GM23338 (cell line): Measurements from ENCODE around the gene NELFA. TPM values are rescaled to one million over a fixed set of nuclear protein-coding genes. Genes with fewer than 3 reads are reported as not detected.

Experiments
- CREB1 ChIP-seq: fragments of 250-450 bp; sonication (Bioruptor Pico); IDR thresholded peaks from 2 replicates; pipeline ENCODE4 v1.5.0; 2020; ENCODE audit warnings: low read depth, mild to moderate bottlenecking, moderate library complexity
- CTCF ChIP-seq, 2 experiments: fragments of 200-600 bp in 1 of 2; sonication (generic) in 1 of 2; conservative IDR thresholded peaks; 2 replicates each; pipeline versions ENCODE4 v1.5.1 to v1.6.1; 2016 to 2017; ENCODE audit warnings: antibody characterized with exemption in 2 of 2, low read depth in 2 of 2, mild to moderate bottlenecking in 2 of 2, moderate library complexity in 1 of 2
- EZH2 ChIP-seq: fragments of 200-600 bp; sonication (generic); IDR thresholded peaks from one replicate; pipeline ENCODE4 v1.8.0; 2017; ENCODE audit warnings: antibody characterized with exemption, mild to moderate bottlenecking, low read depth; ENCODE audit not compliant: unreplicated experiment
- EZH2phosphoT487 ChIP-seq: fragments of 200-600 bp; sonication (generic); IDR thresholded peaks from one replicate; pipeline ENCODE4 v1.8.1; 2018; ENCODE audit warnings: antibody characterized with exemption; ENCODE audit not compliant: unreplicated experiment
- JUNB ChIP-seq: IDR thresholded peaks from one replicate; pipeline ENCODE4 v1.6.1; 2016; ENCODE audit warnings: antibody characterized with exemption; ENCODE audit not compliant: unreplicated experiment
- NANOG ChIP-seq: IDR thresholded peaks from 2 replicates; pipeline ENCODE4 v1.6.1; 2016; ENCODE audit warnings: antibody characterized with exemption, borderline replicate concordance
- POLR2AphosphoS5 ChIP-seq: IDR thresholded peaks from 2 replicates; pipeline ENCODE4 v1.6.1; 2016; ENCODE audit warnings: antibody characterized with exemption, low read depth
- STAT1 ChIP-seq: IDR thresholded peaks from one replicate; pipeline ENCODE4 v1.6.1; 2016; ENCODE audit warnings: antibody characterized with exemption; ENCODE audit not compliant: unreplicated experiment
- ZNF114 ChIP-seq: fragments of 250-450 bp; sonication (Bioruptor Pico); IDR thresholded peaks from 2 replicates; pipeline ENCODE4 v1.5.0; 2020; ENCODE audit warnings: mild to moderate bottlenecking, moderate library complexity
- ZNF331 ChIP-seq: fragments of 250-450 bp; sonication (Bioruptor Pico); IDR thresholded peaks from 2 replicates; pipeline ENCODE4 v1.5.0; 2020; ENCODE audit warnings: low read depth, mild to moderate bottlenecking, moderate library complexity
- ZNF462 ChIP-seq: fragments of 250-450 bp; sonication (Bioruptor Pico); IDR thresholded peaks from 2 replicates; pipeline ENCODE4 v1.5.0; 2020; ENCODE audit warnings: mild to moderate bottlenecking, moderate library complexity
- polyA plus RNA-seq: library from polyadenylated mRNA; unstranded; fragments of >200 nt; fragmentation: Nextera tagmentation; extraction: Ambion mirVana; gene quantifications from 2 replicates; pipeline ENCODE4 v1.2.1, GENCODE V29; 2016
- total RNA-seq: library from RNA; depleted of rRNA; stranded (reverse); fragments of >200 nt; shearing (Covaris generic); gene quantifications from 2 replicates; pipeline ENCODE4 v1.2.3, GENCODE V29; 2014
- TF ChIP-seq, protein P1 (sequence below): IDR thresholded peaks from 2 replicates; pipeline ENCODE4 v1.6.1; 2016; ENCODE audit warnings: antibody characterized with exemption

NELFA gene
- total and polyA plus RNA-seq, 2 experiments from 2014 or later = 62.8 to 63.3 TPM

DNA sequence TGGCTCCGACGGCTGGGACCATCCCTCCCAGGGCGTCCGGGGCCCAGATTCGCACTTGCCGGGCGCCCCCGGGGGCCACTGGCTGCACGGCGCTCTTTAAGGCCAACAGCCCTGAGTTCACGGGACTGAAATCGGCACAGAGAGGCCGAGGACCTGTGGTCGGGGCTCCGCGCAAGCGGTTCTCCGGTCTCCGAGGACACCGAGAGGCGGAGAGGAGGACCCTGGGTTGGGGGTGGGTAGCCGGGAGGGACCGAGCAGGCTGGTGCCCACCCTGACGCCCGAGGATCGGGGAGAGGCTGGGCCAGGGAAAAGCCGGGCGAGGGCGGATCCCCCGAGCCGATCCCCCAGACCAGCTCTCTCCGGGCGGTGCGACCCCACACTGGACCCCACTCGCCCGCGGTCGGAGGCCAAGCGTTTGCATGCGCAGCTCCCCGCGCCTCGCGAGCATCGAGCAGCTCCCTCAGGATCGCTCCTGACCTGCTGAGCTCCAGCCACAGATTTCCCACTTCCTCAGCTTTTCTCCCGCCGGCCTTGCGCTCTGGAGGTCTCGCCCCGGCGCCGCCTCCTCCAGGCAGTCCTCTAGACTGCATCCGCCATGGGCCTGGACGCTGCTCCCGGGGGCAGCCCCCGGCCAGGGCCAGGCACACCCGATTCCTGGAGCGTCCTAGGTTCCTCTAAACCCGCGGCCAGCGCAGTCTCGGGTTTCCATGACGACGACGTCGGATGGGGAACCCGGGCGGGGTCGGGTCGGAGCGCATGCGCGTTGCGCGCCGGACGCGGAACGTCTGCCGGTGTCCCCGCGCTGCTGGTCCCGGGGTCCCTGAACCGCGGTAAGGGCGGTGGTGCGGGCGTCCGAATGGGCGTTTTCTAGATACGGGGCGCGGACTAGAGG lies 32.7 kb upstream of the NELFA start (continued):
- TF ChIP-seq ZNF462 (CRISPR knock-in tag) (no peak), CREB1 (no peak; the same call in 1 of the 2 replicates), JUNB (no peak), CTCF (conservative IDR thresholded peaks at IDR 0.05; ENCODE audit: low read depth in 2 of 2) (no peak), ZNF114 (no peak), POLR2AphosphoS5 (peak; percentile 77), ZNF331 (CRISPR knock-in tag) (no peak), EZH2phosphoT487 (no peak), EZH2 (peak; percentile 81), STAT1 (no peak), NANOG (no peak)
- TF ChIP-seq, protein P1, sequence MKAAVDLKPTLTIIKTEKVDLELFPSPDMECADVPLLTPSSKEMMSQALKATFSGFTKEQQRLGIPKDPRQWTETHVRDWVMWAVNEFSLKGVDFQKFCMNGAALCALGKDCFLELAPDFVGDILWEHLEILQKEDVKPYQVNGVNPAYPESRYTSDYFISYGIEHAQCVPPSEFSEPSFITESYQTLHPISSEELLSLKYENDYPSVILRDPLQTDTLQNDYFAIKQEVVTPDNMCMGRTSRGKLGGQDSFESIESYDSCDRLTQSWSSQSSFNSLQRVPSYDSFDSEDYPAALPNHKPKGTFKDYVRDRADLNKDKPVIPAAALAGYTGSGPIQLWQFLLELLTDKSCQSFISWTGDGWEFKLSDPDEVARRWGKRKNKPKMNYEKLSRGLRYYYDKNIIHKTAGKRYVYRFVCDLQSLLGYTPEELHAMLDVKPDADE = no peak
